ENCODE results near the gene CD226. TPM values are rescaled to one million over a fixed set of nuclear protein-coding genes. Genes with fewer than 3 reads are reported as not detected.
"Not testable (repeated sequence)": the region's sequence is repeated elsewhere in the genome, so short reads cannot be mapped to it uniquely, and the experiment has no call there.

Gene CD226
- total RNA-seq, 1 donor from 2014 or later: 0.91 TPM

- Histone ChIP-seq H3K9me3 (replicated peaks) (no peaks in the 10 kb centered on the region), H3K27me3 (ENCODE audit: low read depth) (no peaks in the 10 kb centered on the region), H3K4me1 (no peaks in the 10 kb centered on the region), H3K4me3 (no peak overlapping the region), H3K27ac (replicated peaks) (no peak overlapping the region), H3K36me3 (no peaks in the 10 kb centered on the region)
- intact Hi-C loops (cut with micrococcal nuclease): no loop called here
- TF ChIP-seq CTCF (IDR thresholded peaks at IDR 0.05; ENCODE audit: borderline replicate concordance): no peak
- no peak for DNase-seq
These were observed 75.0 kb downstream of the CD226 start for GRCh38 chr18:69872661-69873060.

- no peaks in the 10 kb centered on the region for H3K36me3 ChIP-seq
- intact Hi-C loops (cut with micrococcal nuclease): no loop called here
- no peak for TF ChIP-seq CTCF (IDR thresholded peaks at IDR 0.05; ENCODE audit: borderline replicate concordance)
These were observed 76.3 kb downstream of the CD226 start for GRCh38 chr18:69871363-69871762.

GRCh38 chr18:69870736-69871135 is 76.9 kb downstream of the CD226 start:
- no peak for DNase-seq
- Histone ChIP-seq H3K4me3 (no peak overlapping the region), H3K27me3 (ENCODE audit: low read depth) (no peaks in the 10 kb centered on the region), H3K4me1 (no peaks in the 10 kb centered on the region), H3K9me3 (replicated peaks) (no peaks in the 10 kb centered on the region), H3K36me3 (no peaks in the 10 kb centered on the region), H3K27ac (replicated peaks) (no peak overlapping the region)
- TF ChIP-seq CTCF (IDR thresholded peaks at IDR 0.05; ENCODE audit: borderline replicate concordance): no peak
- intact Hi-C loops (cut with micrococcal nuclease): no loop called here

More at GRCh38 chr18:69871363-69871762, 76.3 kb downstream of the CD226 start:
- Histone ChIP-seq H3K4me1 (no peaks in the 10 kb centered on the region), H3K4me3 (no peak overlapping the region), H3K9me3 (replicated peaks) (no peaks in the 10 kb centered on the region), H3K27me3 (ENCODE audit: low read depth) (no peaks in the 10 kb centered on the region), H3K27ac (replicated peaks) (no peak overlapping the region)
- DNase-seq: no peak

GRCh38 chr18:69866212-69866611 is 81.5 kb downstream of the CD226 start:
- H3K27ac ChIP-seq (replicated peaks): no peak overlapping the region
- H3K4me1 ChIP-seq: no peaks in the 10 kb centered on the region
- H3K4me3 ChIP-seq: no peak overlapping the region
- intact Hi-C loops (cut with micrococcal nuclease): no loop called here
- H3K9me3 ChIP-seq (replicated peaks): no peaks in the 10 kb centered on the region
- no peak for TF ChIP-seq CTCF (IDR thresholded peaks at IDR 0.05; ENCODE audit: borderline replicate concordance)
- no peaks in the 10 kb centered on the region for H3K36me3 ChIP-seq
- H3K27me3 ChIP-seq (ENCODE audit: low read depth): no peaks in the 10 kb centered on the region
- no peak for DNase-seq

GRCh38 chr18:69865776-69866175 is 81.9 kb downstream of the CD226 start:
- DNase-seq: no peak
- H3K9me3 ChIP-seq (replicated peaks): no peaks in the 10 kb centered on the region
- H3K27me3 ChIP-seq (ENCODE audit: low read depth): no peaks in the 10 kb centered on the region
- TF ChIP-seq CTCF (IDR thresholded peaks at IDR 0.05; ENCODE audit: borderline replicate concordance): no peak
- no peak overlapping the region for H3K27ac ChIP-seq (replicated peaks)
- no peaks in the 10 kb centered on the region for H3K4me1 ChIP-seq
- intact Hi-C loops (cut with micrococcal nuclease): no loop called here
- H3K4me3 ChIP-seq: no peak overlapping the region
- H3K36me3 ChIP-seq: no peaks in the 10 kb centered on the region

GRCh38 chr18:69864802-69865201 is 82.9 kb downstream of the CD226 start:
- intact Hi-C loops (cut with micrococcal nuclease); H3K4me1 ChIP-seq; H3K36me3 ChIP-seq; H3K4me3 ChIP-seq; H3K27me3 ChIP-seq (ENCODE audit: low read depth); H3K9me3 ChIP-seq (replicated peaks); H3K27ac ChIP-seq (replicated peaks); DNase-seq: not testable (repeated sequence)

All from left ventricle myocardium inferior (tissue), 1 donor.